ENCODE measurements around the gene ESYT2. TPM values are rescaled to one million over a fixed set of nuclear protein-coding genes. Genes with fewer than 3 reads are reported as not detected.

ESYT2 gene
- total and polyA plus RNA-seq, 9 of the 15 experiments (the other 6 are each of a cell fraction or from before 2014, with no cell fraction given): 5.8 to 86.9 (median 64.7) TPM

- TF ChIP-seq CBFA2T2 (conservative IDR thresholded peaks at IDR 0.05): 0 out of 2 replicates have a peak, but pooled peaks have one; percentile 8
- no peak for TF ChIP-seq GATA2 (CRISPR knock-in tag; IDR thresholded peaks at IDR 0.05)
- peak; percentile 94 for TF ChIP-seq ZEB2 (IDR thresholded peaks at IDR 0.05)
- TF ChIP-seq CHD1 (IDR thresholded peaks at IDR 0.05; ENCODE audit: low read length): peak; percentile 87
- TF ChIP-seq ZNF584 (CRISPR knock-in tag; IDR thresholded peaks at IDR 0.05; ENCODE audit: low read depth): 0 out of 2 replicates have a peak, but pooled peaks have one; percentile 6
- 0 out of 2 replicates have a peak, but pooled peaks have one; percentile 26 for TF ChIP-seq DPF2 (IDR thresholded peaks at IDR 0.05)
Measured at GRCh38 chr7:158705234-158705850, 124.0 kb downstream of the ESYT2 start (continued).

GRCh38 chr7:158704524-158705233, 124.6 kb downstream of the ESYT2 start, which contains the start of gene NCAPG2:
Gene NCAPG2, minus strand, starts transcription at chr7:158704804. Its CDS starts 2,905 bp downstream, at chr7:158701899.
- Histone ChIP-seq H3K9me3 (replicated peaks; ENCODE audit: control insufficient read depth, insufficient read depth, low read depth, low read length) (peaks cover 8% of the 10 kb centered on the region), H3K9ac (ENCODE audit: insufficient read depth in 1 of 2, low read depth in 2 of 2, low read length in 2 of 2) (peak within 1 kb of the TSS; percentile 98 to 99), H3K4me3 (peak within 1 kb of the TSS; percentile 83), H4K20me1 (replicated peaks; ENCODE audit: control insufficient read depth, insufficient read depth, low read length) (0 out of 2 replicates have a peak, but pooled peaks cover 3% of the 10 kb centered on the region), H3K27ac (ENCODE audit: extremely low read depth, low read depth, low read length) (peak within 1 kb of the TSS; percentile 96), H3K79me2 (ENCODE audit: control insufficient read depth, insufficient read depth, low read length) (peaks cover 55% of the 10 kb centered on the region), H3K27me3 (ENCODE audit: control insufficient read depth in 2 of 2, insufficient read depth in 2 of 2, low read length in 2 of 2) (no peaks in the 10 kb centered on the region), H3K36me3 (ENCODE audit: control insufficient read depth, insufficient read depth, low read length) (peaks cover 37% of the 10 kb centered on the region), H2AFZ (ENCODE audit: low read depth, low read length) (peak within 1 kb of the TSS; percentile 92), H3K4me2 (ENCODE audit: insufficient read depth, low read length) (peak within 1 kb of the TSS; percentile 99), H3K9me1 (ENCODE audit: control insufficient read depth, insufficient read depth, low read length) (peaks cover 2% of the 10 kb centered on the region), H3K4me1 (replicated peaks in 1 of 2; ENCODE audit: control insufficient read depth in 2 of 2, insufficient read depth in 2 of 2, low read length in 2 of 2) (peaks cover 31 to 37% of the 10 kb centered on the region in 2 experiments)
- no TSS peak for BruUV-seq (replicated peaks)
- FAIRE-seq (peak; percentile 69), DNase-seq (ENCODE audit: extremely low read depth in 1 of 4, low spot score in 3 of 4) (peak; percentile 99 to 100 (median 100)), ATAC-seq (peak; percentile 94)
- ChIA-PET CTCF (ENCODE audit: low intra/inter-chr PET ratio) (interaction anchor here (0.6 kb wide), 1 partner anchor 82 kb away, joined by 4 read pairs; no protein-coding TSS in a partner anchor), POLR2A (interaction anchor here (0.6 to 2.5 kb wide), 19 partner anchors 8 to 323 kb away, joined by 3 to 11 read pairs (median 4); partner anchors contain the start of gene ESYT2)
- WGBS (ENCODE audit: insufficient coverage, low coverage, missing lambda C conversion rate): under 1% methylated on average over 53 of the region's 78 CpGs
- in situ Hi-C loops (cut with MboI): no loop called here
- intact Hi-C loops (cut with micrococcal nuclease): loop anchor here (2.0 to 5.0 kb wide), 2 partner anchors 38 to 124 kb away; partner anchors contain the start of gene ESYT2
- TF ChIP-seq NFRKB (IDR thresholded peaks at IDR 0.05; ENCODE audit: low read depth) (peak; percentile 19; the same call in 1 of the 2 replicates), PHB2 (IDR thresholded peaks at IDR 0.05; ENCODE audit: low read depth) (no peak), ZNF77 (CRISPR knock-in tag; IDR thresholded peaks at IDR 0.05) (no peak), HBP1 (CRISPR knock-in tag; IDR thresholded peaks at IDR 0.05) (no peak), ZKSCAN1 (IDR thresholded peaks at IDR 0.05; ENCODE audit: low read depth, low read length) (no peak), ZBTB49 (CRISPR knock-in tag; IDR thresholded peaks at IDR 0.05; ENCODE audit: borderline replicate concordance) (no peak), NFATC3 (IDR thresholded peaks at IDR 0.05) (no peak), EGR1 (conservative IDR thresholded peaks at IDR 0.05) (peak; percentile 90), SIN3A (IDR thresholded peaks at IDR 0.05; ENCODE audit: borderline replicate concordance in 2 of 2, control insufficient read depth in 1 of 2, low read depth in 2 of 2, low read length in 2 of 2) (peak; percentile 60 to 88; a peak in 3 of 4 replicates), FOXM1 (IDR thresholded peaks at IDR 0.05; ENCODE audit: low read depth) (0 out of 2 replicates have a peak, but pooled peaks have one; percentile 39), FOXM1 (CRISPR knock-in tag; IDR thresholded peaks at IDR 0.05; ENCODE audit: low read depth) (no peak)

Data from K562 (cell line).